Keratinocyte (primary cell): ENCODE results near the gene ASTN1. TPM values are rescaled to one million over a fixed set of nuclear protein-coding genes. Genes with fewer than 3 reads are reported as not detected.
A peak's percentile ranks its signal among the peaks of the same experiment; 100 is the strongest.

Experiments
- DNase-seq: peaks from one replicate; pipeline ENCODE4 v3.0.0-alpha.2; 2011; ENCODE audit warnings: low read depth, missing footprints, low spot score
- FAIRE-seq: peaks from 2 replicates; lab custom pipeline; 2011; peaks lifted over from hg19 to GRCh38; lab: Jason Lieb, UNC
- H2AFZ ChIP-seq: 2 replicates; pipeline ENCODE4 v1.6.0; 2012; ENCODE audit warnings: low read length, control low read depth, inconsistent platforms; ENCODE audit not compliant: control insufficient read depth
- H3K27ac ChIP-seq: 2 replicates; pipeline ENCODE4 v1.5.1; 2011; ENCODE audit warnings: low read length; ENCODE audit not compliant: control insufficient read depth, insufficient read depth
- H3K27me3 ChIP-seq: 3 replicates; pipeline ENCODE4 v1.6.0; 2011; ENCODE audit warnings: low read length; ENCODE audit not compliant: control insufficient read depth, insufficient read depth; ENCODE audit errors: extremely low read depth
- H3K36me3 ChIP-seq, 2 experiments: 2 replicates in 1 of 2; 3 replicates in 1 of 2; pipeline ENCODE4 v1.5.1; 2011; ENCODE audit warnings: low read length in 2 of 2, mild to moderate bottlenecking in 1 of 2; ENCODE audit not compliant: control insufficient read depth in 2 of 2, insufficient read depth in 2 of 2; ENCODE audit errors: extremely low read depth in 1 of 2
- H3K4me1 ChIP-seq: 3 replicates; pipeline ENCODE4 v1.5.1; 2011; ENCODE audit warnings: low read length; ENCODE audit not compliant: control insufficient read depth, insufficient read depth; ENCODE audit errors: extremely low read depth
- H3K4me2 ChIP-seq: 3 replicates; pipeline ENCODE4 v1.6.0; 2011; ENCODE audit warnings: low read depth, low read length; ENCODE audit not compliant: control insufficient read depth, insufficient read depth; ENCODE audit errors: extremely low read depth
- H3K4me3 ChIP-seq, 3 experiments: fragments of 200-600 bp in 1 of 3; sonication (generic) in 1 of 3; 2 replicates in 2 of 3; 3 replicates in 1 of 3; pipeline ENCODE4 v1.5.1; 2011 to 2016; ENCODE audit warnings: low read length in 3 of 3, mild to moderate bottlenecking in 3 of 3, control low read depth in 2 of 3, inconsistent platforms in 1 of 3, low read depth in 1 of 3, mixed read lengths in 1 of 3, mixed run types in 1 of 3, moderate library complexity in 1 of 3; ENCODE audit not compliant: control insufficient read depth in 2 of 3, insufficient read depth in 2 of 3; ENCODE audit errors: extremely low read depth in 1 of 3
- H3K79me2 ChIP-seq: 2 replicates; pipeline ENCODE4 v1.6.0; 2012; ENCODE audit warnings: low read length; ENCODE audit not compliant: control insufficient read depth, insufficient read depth
- H3K9ac ChIP-seq: 3 replicates; pipeline ENCODE4 v1.6.0; 2011; ENCODE audit warnings: low read length; ENCODE audit not compliant: control insufficient read depth, insufficient read depth; ENCODE audit errors: extremely low read depth
- H3K9me1 ChIP-seq: 3 replicates; pipeline ENCODE4 v1.6.0; 2011; ENCODE audit warnings: low read length; ENCODE audit not compliant: control insufficient read depth, insufficient read depth; ENCODE audit errors: extremely low read depth
- H3K9me3 ChIP-seq: 2 replicates; pipeline ENCODE4 v1.5.1; 2012; ENCODE audit warnings: low read depth, low read length; ENCODE audit not compliant: control insufficient read depth
- H4K20me1 ChIP-seq: 3 replicates; pipeline ENCODE4 v1.6.0; 2011; ENCODE audit warnings: low read length; ENCODE audit not compliant: control insufficient read depth, insufficient read depth; ENCODE audit errors: extremely low read depth
- EZH2 ChIP-seq: IDR thresholded peaks from one replicate; pipeline ENCODE4 v1.6.1; 2012; ENCODE audit warnings: inconsistent platforms, mild to moderate bottlenecking, low read length, moderate library complexity
- dilution Hi-C: fragments of 300-500 bp; cut with MboI; formaldehyde crosslinking; loops from one replicate; pipeline ENCODE4 v1.7.0; 2020; ENCODE audit warnings: low sequenced_read_pairs; ENCODE audit not compliant: extremely low pct_ligation_motif_present
- polyA plus RNA-seq, 5 experiments: library from polyadenylated mRNA; depleted of rRNA in 3 of 5; stranded (reverse) in 3 of 5; stranded (forward) in 1 of 5; unstranded in 1 of 5; fragments of >200 nt; gene quantifications; 1 replicate in 1 of 5; 2 replicates in 3 of 5; 3 replicates in 1 of 5; pipeline versions ENCODE4 v1.2.1 to v1.2.3, GENCODE V29; 2011 to 2012; ENCODE audit warnings: missing spikeins in 2 of 5, low read depth in 1 of 5, low replicate concordance in 1 of 5
- TF ChIP-seq, protein P1 (sequence below), 3 experiments: IDR thresholded peaks in 1 of 3; conservative IDR thresholded peaks in 1 of 3; optimal IDR thresholded peaks in 1 of 3; 2 replicates in 2 of 3; 3 replicates in 1 of 3; pipeline versions ENCODE3 to v1.5.1; 2011; ENCODE audit warnings: low read length in 3 of 3, mild to moderate bottlenecking in 3 of 3, moderate library complexity in 2 of 3, control low read depth in 1 of 3, inconsistent platforms in 1 of 3; ENCODE audit not compliant: insufficient read depth in 2 of 3; ENCODE audit errors: extremely low read depth in 1 of 3

Gene ASTN1
- polyA plus RNA-seq, 1 donor (not counting 4 experiments of a cell fraction or from before 2014, with no cell fraction given): 0.08 TPM

DNA sequence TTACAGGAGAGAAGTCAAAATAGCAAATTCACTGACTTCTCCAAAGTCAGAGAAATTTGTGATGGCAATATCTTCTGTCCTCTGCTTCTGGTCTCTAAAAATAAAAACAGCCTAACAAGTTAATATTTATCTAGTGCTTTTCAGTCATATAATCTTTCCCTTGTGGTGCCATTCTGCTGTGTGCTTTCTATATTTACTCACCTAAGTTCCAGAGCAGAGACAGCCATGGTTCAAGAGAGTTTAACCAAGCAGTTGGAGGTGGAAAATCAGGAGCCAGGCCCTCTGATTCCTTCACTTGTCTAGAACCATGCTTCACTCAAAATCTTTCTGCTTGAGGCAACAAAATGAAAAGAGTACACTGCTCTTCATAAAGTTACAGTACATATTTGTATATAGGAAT, 45.6 kb upstream of the ASTN1 start:
- H3K27ac ChIP-seq: no peak overlapping the region
- dilution Hi-C loops: no loop called here
- no peaks in the 10 kb centered on the region for H3K36me3 ChIP-seq
- no peaks in the 10 kb centered on the region for H3K79me2 ChIP-seq
- peaks cover 14% of the 10 kb centered on the region for H3K4me1 ChIP-seq
- DNase-seq (no peak), FAIRE-seq (peak; percentile 39)
- no peaks in the 10 kb centered on the region for H3K9me1 ChIP-seq
- no peak overlapping the region for H3K4me3 ChIP-seq
- peak overlapping the region; percentile 17 for H2AFZ ChIP-seq
- H4K20me1 ChIP-seq: no peaks in the 10 kb centered on the region
- no peaks in the 10 kb centered on the region for H3K9me3 ChIP-seq
- no peak overlapping the region for H3K4me2 ChIP-seq
- H3K27me3 ChIP-seq: no peaks in the 10 kb centered on the region
- H3K9ac ChIP-seq: no peak overlapping the region
- no peak for TF ChIP-seq EZH2
- TF ChIP-seq, protein P1, sequence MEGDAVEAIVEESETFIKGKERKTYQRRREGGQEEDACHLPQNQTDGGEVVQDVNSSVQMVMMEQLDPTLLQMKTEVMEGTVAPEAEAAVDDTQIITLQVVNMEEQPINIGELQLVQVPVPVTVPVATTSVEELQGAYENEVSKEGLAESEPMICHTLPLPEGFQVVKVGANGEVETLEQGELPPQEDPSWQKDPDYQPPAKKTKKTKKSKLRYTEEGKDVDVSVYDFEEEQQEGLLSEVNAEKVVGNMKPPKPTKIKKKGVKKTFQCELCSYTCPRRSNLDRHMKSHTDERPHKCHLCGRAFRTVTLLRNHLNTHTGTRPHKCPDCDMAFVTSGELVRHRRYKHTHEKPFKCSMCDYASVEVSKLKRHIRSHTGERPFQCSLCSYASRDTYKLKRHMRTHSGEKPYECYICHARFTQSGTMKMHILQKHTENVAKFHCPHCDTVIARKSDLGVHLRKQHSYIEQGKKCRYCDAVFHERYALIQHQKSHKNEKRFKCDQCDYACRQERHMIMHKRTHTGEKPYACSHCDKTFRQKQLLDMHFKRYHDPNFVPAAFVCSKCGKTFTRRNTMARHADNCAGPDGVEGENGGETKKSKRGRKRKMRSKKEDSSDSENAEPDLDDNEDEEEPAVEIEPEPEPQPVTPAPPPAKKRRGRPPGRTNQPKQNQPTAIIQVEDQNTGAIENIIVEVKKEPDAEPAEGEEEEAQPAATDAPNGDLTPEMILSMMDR (optimal IDR thresholded peaks at IDR 0.05 in 1 of 3, IDR thresholded peaks at IDR 0.05 in 1 of 3, conservative IDR thresholded peaks at IDR 0.05 in 1 of 3; ENCODE audit: extremely low read depth in 1 of 3, insufficient read depth in 2 of 3, low read length in 3 of 3): no peak

DNA sequence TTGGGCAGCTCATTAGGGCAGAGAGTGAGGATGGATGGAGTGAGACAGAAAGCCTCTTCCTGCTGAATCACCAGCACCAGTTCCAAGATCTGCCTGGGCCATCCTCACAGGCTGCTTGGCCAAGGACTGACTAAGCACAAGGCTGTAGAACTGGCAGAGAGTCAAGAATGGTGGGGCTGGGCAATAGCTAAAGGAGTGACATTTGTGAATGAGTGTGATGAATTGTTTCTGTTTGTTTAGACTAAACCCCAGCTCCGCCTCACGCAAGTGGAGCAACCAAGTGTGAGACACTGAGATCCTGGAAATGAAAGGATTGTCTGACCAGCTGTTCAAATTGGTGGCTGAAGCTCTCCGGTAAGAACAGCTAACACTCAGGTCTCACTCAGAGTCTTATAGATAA, 44.8 kb upstream of the ASTN1 start:
- DNase-seq (peak; percentile 91), FAIRE-seq (peak; percentile 100)
- H3K4me2 ChIP-seq: peak overlapping the region; percentile 27
- no peaks in the 10 kb centered on the region for H4K20me1 ChIP-seq
- H3K27ac ChIP-seq: no peak overlapping the region
- H3K9me1 ChIP-seq: no peaks in the 10 kb centered on the region
- peaks cover 14% of the 10 kb centered on the region for H3K4me1 ChIP-seq
- no peaks in the 10 kb centered on the region for H3K36me3 ChIP-seq
- H3K9me3 ChIP-seq: no peaks in the 10 kb centered on the region
- H3K4me3 ChIP-seq: no peak overlapping the region
- H3K27me3 ChIP-seq: no peaks in the 10 kb centered on the region
- dilution Hi-C loops: no loop called here
- H3K9ac ChIP-seq: no peak overlapping the region
- no peaks in the 10 kb centered on the region for H3K79me2 ChIP-seq
- TF ChIP-seq EZH2: no peak
- TF ChIP-seq, protein P1 (optimal IDR thresholded peaks at IDR 0.05 in 1 of 3, IDR thresholded peaks at IDR 0.05 in 1 of 3, conservative IDR thresholded peaks at IDR 0.05 in 1 of 3; ENCODE audit: extremely low read depth in 1 of 3, insufficient read depth in 2 of 3, low read length in 3 of 3): no peak
- no peak overlapping the region for H2AFZ ChIP-seq
